Measurements from ENCODE around the gene OR2Z1. TPM values are rescaled to one million over a fixed set of nuclear protein-coding genes. Genes with fewer than 3 reads are reported as not detected.
"Not testable (repeated sequence)": the region's sequence is repeated elsewhere in the genome, so short reads cannot be mapped to it uniquely, and the experiment has no call there.

The OR2Z1 gene
- total RNA-seq, 1 experiment from 2014 or later, result not detected

- Mint-ChIP-seq H3K4me3 (ENCODE audit: unreplicated experiment) (no peak overlapping the region), H3K4me1 (ENCODE audit: insufficient read depth, unreplicated experiment) (no peaks in the 10 kb centered on the region), H3K9me3 (ENCODE audit: unreplicated experiment) (peaks cover 45% of the 10 kb centered on the region), H3K36me3 (ENCODE audit: insufficient read depth, unreplicated experiment) (no peaks in the 10 kb centered on the region), H3K27me3 (ENCODE audit: insufficient read depth, unreplicated experiment) (no peaks in the 10 kb centered on the region), H3K27ac (ENCODE audit: low read depth, unreplicated experiment) (no peak overlapping the region)
- no peak for TF ChIP-seq CTCF (IDR thresholded peaks at IDR 0.05; ENCODE audit: unreplicated experiment)
- POLR2A ChIA-PET, result no interaction called here
- no TSS peak for BruUV-seq (replicated peaks)
- intact Hi-C loops (cut with micrococcal nuclease), result no loop called here
- CTCF ChIA-PET, result no interaction called here
- DNase-seq (ENCODE audit: unreplicated experiment), result no peak
These were observed 598 bp downstream of the OR2Z1 start for GRCh38 chr19:8722032-8722431.

GRCh38 chr19:8724276-8724675, 2.8 kb downstream of the OR2Z1 start:
- no peak for DNase-seq (ENCODE audit: unreplicated experiment)
- no peak overlapping the region for H3K4me3 Mint-ChIP-seq (ENCODE audit: unreplicated experiment)
- intact Hi-C loops (cut with micrococcal nuclease), result no loop called here
- H3K27me3 Mint-ChIP-seq (ENCODE audit: insufficient read depth, unreplicated experiment), result no peaks in the 10 kb centered on the region
- no TSS peak for BruUV-seq (replicated peaks)
- CTCF ChIA-PET, result interaction anchor here (0.6 kb wide), 1 partner anchor 26 kb away, joined by 3 read pairs; no protein-coding TSS in a partner anchor
- H3K9me3 Mint-ChIP-seq (ENCODE audit: unreplicated experiment), result peaks cover 47% of the 10 kb centered on the region
- no peaks in the 10 kb centered on the region for H3K4me1 Mint-ChIP-seq (ENCODE audit: insufficient read depth, unreplicated experiment)
- no peak for TF ChIP-seq CTCF (IDR thresholded peaks at IDR 0.05; ENCODE audit: unreplicated experiment)
- H3K36me3 Mint-ChIP-seq (ENCODE audit: insufficient read depth, unreplicated experiment), result no peaks in the 10 kb centered on the region
- H3K27ac Mint-ChIP-seq (ENCODE audit: low read depth, unreplicated experiment), result no peak overlapping the region
- POLR2A ChIA-PET, result interaction anchor here (0.7 kb wide), 1 partner anchor 143 kb away, joined by 3 read pairs; no protein-coding TSS in a partner anchor

GRCh38 chr19:8731428-8732169, 10.2 kb downstream of the OR2Z1 start:
- BruUV-seq (replicated peaks), result no TSS peak
- no peak for TF ChIP-seq CTCF (IDR thresholded peaks at IDR 0.05; ENCODE audit: unreplicated experiment)
- Mint-ChIP-seq H3K9me3 (ENCODE audit: unreplicated experiment) (peaks cover 26% of the 10 kb centered on the region), H3K4me1 (ENCODE audit: insufficient read depth, unreplicated experiment) (no peaks in the 10 kb centered on the region), H3K27me3 (ENCODE audit: insufficient read depth, unreplicated experiment) (no peaks in the 10 kb centered on the region), H3K36me3 (ENCODE audit: insufficient read depth, unreplicated experiment) (peaks cover 6% of the 10 kb centered on the region), H3K27ac (ENCODE audit: low read depth, unreplicated experiment) (no peak overlapping the region), H3K4me3 (ENCODE audit: unreplicated experiment) (no peak overlapping the region)
- ChIA-PET CTCF (interaction anchor here (1.0 kb wide), 1 partner anchor 77 kb away, joined by 3 read pairs; no protein-coding TSS in a partner anchor), POLR2A (no interaction called here)
- intact Hi-C loops (cut with micrococcal nuclease), result no loop called here
- DNase-seq (ENCODE audit: unreplicated experiment), result no peak

GRCh38 chr19:8738377-8738776, 16.9 kb downstream of the OR2Z1 start:
- Mint-ChIP-seq H3K4me3 (ENCODE audit: unreplicated experiment) (no peak overlapping the region), H3K4me1 (ENCODE audit: insufficient read depth, unreplicated experiment) (no peaks in the 10 kb centered on the region), H3K27me3 (ENCODE audit: insufficient read depth, unreplicated experiment) (no peaks in the 10 kb centered on the region), H3K36me3 (ENCODE audit: insufficient read depth, unreplicated experiment) (no peaks in the 10 kb centered on the region), H3K27ac (ENCODE audit: low read depth, unreplicated experiment) (no peak overlapping the region), H3K9me3 (ENCODE audit: unreplicated experiment) (peaks cover 4% of the 10 kb centered on the region)
- POLR2A ChIA-PET, result no interaction called here
- BruUV-seq (replicated peaks), result no TSS peak
- DNase-seq (ENCODE audit: unreplicated experiment), result no peak
- no peak for TF ChIP-seq CTCF (IDR thresholded peaks at IDR 0.05; ENCODE audit: unreplicated experiment)
- intact Hi-C loops (cut with micrococcal nuclease), result no loop called here
- CTCF ChIA-PET, result no interaction called here

- H3K27me3 Mint-ChIP-seq (ENCODE audit: insufficient read depth, unreplicated experiment); H3K4me1 Mint-ChIP-seq (ENCODE audit: insufficient read depth, unreplicated experiment); H3K9me3 Mint-ChIP-seq (ENCODE audit: unreplicated experiment); POLR2A ChIA-PET; CTCF ChIA-PET; H3K36me3 Mint-ChIP-seq (ENCODE audit: insufficient read depth, unreplicated experiment); DNase-seq (ENCODE audit: unreplicated experiment); H3K27ac Mint-ChIP-seq (ENCODE audit: low read depth, unreplicated experiment); H3K4me3 Mint-ChIP-seq (ENCODE audit: unreplicated experiment); BruUV-seq (replicated peaks); intact Hi-C loops (cut with micrococcal nuclease): not testable (repeated sequence)
These were observed 18.0 kb downstream of the OR2Z1 start for GRCh38 chr19:8739291-8740065.

GRCh38 chr19:8767257-8767656, 45.8 kb downstream of the OR2Z1 start:
- DNase-seq (ENCODE audit: unreplicated experiment); POLR2A ChIA-PET; H3K9me3 Mint-ChIP-seq (ENCODE audit: unreplicated experiment); H3K36me3 Mint-ChIP-seq (ENCODE audit: insufficient read depth, unreplicated experiment); H3K27me3 Mint-ChIP-seq (ENCODE audit: insufficient read depth, unreplicated experiment); H3K27ac Mint-ChIP-seq (ENCODE audit: low read depth, unreplicated experiment); H3K4me3 Mint-ChIP-seq (ENCODE audit: unreplicated experiment); intact Hi-C loops (cut with micrococcal nuclease); CTCF ChIA-PET; BruUV-seq (replicated peaks); H3K4me1 Mint-ChIP-seq (ENCODE audit: insufficient read depth, unreplicated experiment): not testable (repeated sequence)
